GM12873 (cell line): ENCODE data around the gene SLC16A1.

ENCODE experiments used
- CTCF ChIP-seq: IDR thresholded peaks from 2 replicates; pipeline ENCODE4 v1.5.1; 2012; ENCODE audit warnings: low read depth, mild to moderate bottlenecking, moderate library complexity, low read length, control low read depth; ENCODE audit not compliant: insufficient read depth; ENCODE audit errors: missing control alignments

The SLC16A1 gene

GRCh38 chr1:112882271-112882744 is 73.7 kb downstream of the SLC16A1 start:
- no peak for TF ChIP-seq CTCF

GRCh38 chr1:112881742-112882127 is 74.3 kb downstream of the SLC16A1 start:
- TF ChIP-seq CTCF = no peak

- no peak for TF ChIP-seq CTCF
Observed at GRCh38 chr1:112879834-112880233, 76.2 kb downstream of the SLC16A1 start.

GRCh38 chr1:112878321-112878720 is 77.7 kb downstream of the SLC16A1 start:
- no peak for TF ChIP-seq CTCF

GRCh38 chr1:112877750-112878149 is 78.2 kb downstream of the SLC16A1 start:
- no peak for TF ChIP-seq CTCF

GRCh38 chr1:112876315-112876714 is 79.7 kb downstream of the SLC16A1 start:
- TF ChIP-seq CTCF = no peak

GRCh38 chr1:112872551-112872962 is 83.4 kb downstream of the SLC16A1 start:
- TF ChIP-seq CTCF = no peak
